IMR-90 (cell line): ENCODE measurements around the gene TNS3. TPM values are rescaled to one million over a fixed set of nuclear protein-coding genes. Genes with fewer than 3 reads are reported as not detected.

Source experiments
- ATAC-seq: fragments of 200-7000 bp; cut with Tn5 transposase; 2 replicates; pipeline ENCODE4 v1.9.1; 2020; ENCODE audit warnings: low read depth, mild to moderate bottlenecking, moderate library complexity
- BruUV-seq: library from RNA; stranded (reverse); fragments of 400-500 nt; replicated peaks from 2 replicates; lab custom pipeline; 2021; lab: Mats Ljungman, UMichigan
- CTCF ChIA-PET: fragments of 300-600 bp; formaldehyde crosslinking; extraction: SDS; loops from one replicate; lab custom pipeline; 2021; ENCODE audit warnings: antibody characterized with exemption; lab: Yijun Ruan, JAX
- POLR2A ChIA-PET: fragments of 300-600 bp; sonication (Branson Sonifier 250); formaldehyde crosslinking; loops from one replicate; lab custom pipeline; 2022; ENCODE audit warnings: antibody characterized with exemption; ENCODE audit not compliant: unreplicated experiment; lab: Charles Lee
- DNase-seq: peaks from one replicate; pipeline ENCODE4 v3.0.0; 2013
- H2AFZ ChIP-seq: replicated peaks from 2 replicates; pipeline ENCODE3; 2013; ENCODE audit warnings: low read length, mild to moderate bottlenecking; ENCODE audit not compliant: poor library complexity
- H2AK5ac ChIP-seq: 2 replicates; pipeline ENCODE4 v1.6.1; 2013; ENCODE audit warnings: low read depth, low read length, inconsistent platforms
- H2AK9ac ChIP-seq: replicated peaks from 2 replicates; pipeline ENCODE3; 2013; ENCODE audit warnings: mild to moderate bottlenecking, low read depth, low read length, moderate library complexity; ENCODE audit not compliant: poor library complexity
- H2BK120ac ChIP-seq: 2 replicates; pipeline ENCODE4 v1.6.1; 2013; ENCODE audit warnings: low read depth, low read length, inconsistent platforms
- H2BK15ac ChIP-seq: 3 replicates; pipeline ENCODE4 v1.6.1; 2013; ENCODE audit warnings: low read depth, low read length, inconsistent platforms
- H2BK20ac ChIP-seq: 2 replicates; pipeline ENCODE4 v1.6.1; 2013; ENCODE audit warnings: low read depth, mild to moderate bottlenecking, inconsistent platforms, low read length, moderate library complexity
- H2BK5ac ChIP-seq: 2 replicates; pipeline ENCODE4 v1.6.1; 2013; ENCODE audit warnings: mild to moderate bottlenecking, low read depth, low read length, inconsistent platforms; ENCODE audit not compliant: poor library complexity, severe bottlenecking
- H3K14ac ChIP-seq: replicated peaks from 2 replicates; pipeline ENCODE4 v1.6.1; 2013; ENCODE audit warnings: low read depth, low read length, inconsistent platforms
- H3K18ac ChIP-seq: 2 replicates; pipeline ENCODE4 v1.6.1; 2013; ENCODE audit warnings: low read depth, low read length, control low read depth
- H3K23ac ChIP-seq: 2 replicates; pipeline ENCODE4 v1.6.1; 2013; ENCODE audit warnings: low read depth, low read length, inconsistent platforms
- H3K27ac ChIP-seq: 2 replicates; pipeline ENCODE4 v1.5.1; 2013; ENCODE audit warnings: mild to moderate bottlenecking, control low read depth, low read length; ENCODE audit not compliant: insufficient read depth
- H3K27me3 ChIP-seq: 2 replicates; pipeline ENCODE4 v1.6.1; 2013; ENCODE audit warnings: low read length; ENCODE audit not compliant: control insufficient read depth, insufficient read depth
- H3K36me3 ChIP-seq: 2 replicates; pipeline ENCODE4 v1.6.1; 2013; ENCODE audit warnings: low read length, mixed read lengths; ENCODE audit not compliant: control insufficient read depth, insufficient read depth
- H3K4ac ChIP-seq: 2 replicates; pipeline ENCODE4 v1.6.1; 2013; ENCODE audit warnings: low read depth, low read length, inconsistent platforms
- H3K4me1 ChIP-seq: 2 replicates; pipeline ENCODE4 v1.6.1; 2013; ENCODE audit warnings: low read length, mixed read lengths; ENCODE audit not compliant: control insufficient read depth, insufficient read depth
- H3K4me2 ChIP-seq: 2 replicates; pipeline ENCODE4 v1.6.1; 2013; ENCODE audit warnings: low read depth, mild to moderate bottlenecking, control low read depth, low read length, moderate library complexity
- H3K4me3 ChIP-seq: 2 replicates; pipeline ENCODE4 v1.5.1; 2013; ENCODE audit warnings: low read depth, mild to moderate bottlenecking, control low read depth, low read length, moderate library complexity; ENCODE audit not compliant: insufficient read depth
- H3K56ac ChIP-seq: 2 replicates; pipeline ENCODE4 v1.6.1; 2013; ENCODE audit warnings: low read length, inconsistent platforms; ENCODE audit not compliant: insufficient read depth; ENCODE audit errors: extremely low read depth
- H3K79me1 ChIP-seq, 2 experiments: 2 replicates each; pipeline ENCODE4 v1.6.1; 2013; ENCODE audit warnings: low read length in 2 of 2, inconsistent platforms in 1 of 2, low read depth in 1 of 2
- H3K9ac ChIP-seq: 2 replicates; pipeline ENCODE4 v1.6.1; 2013; ENCODE audit warnings: low read depth, low read length, control low read depth
- H3K9me1 ChIP-seq: 2 replicates; pipeline ENCODE4 v1.6.1; 2013; ENCODE audit warnings: low read length, inconsistent platforms; ENCODE audit not compliant: insufficient read depth
- H3K9me3 ChIP-seq: 2 replicates; pipeline ENCODE4 v1.6.1; 2013; ENCODE audit warnings: low read length; ENCODE audit not compliant: control insufficient read depth, insufficient read depth
- H4K20me1 ChIP-seq: 2 replicates; pipeline ENCODE4 v1.6.1; 2013; ENCODE audit warnings: low read length, inconsistent platforms; ENCODE audit not compliant: insufficient read depth
- H4K5ac ChIP-seq: 2 replicates; pipeline ENCODE4 v1.6.1; 2013; ENCODE audit warnings: mild to moderate bottlenecking, low read depth, low read length, control low read depth
- H4K8ac ChIP-seq, 2 experiments: 2 replicates each; pipeline ENCODE4 v1.6.1; 2013; ENCODE audit warnings: low read depth in 2 of 2, low read length in 2 of 2, control low read depth in 1 of 2, inconsistent platforms in 1 of 2
- H4K91ac ChIP-seq: 2 replicates; pipeline ENCODE4 v1.6.1; 2013; ENCODE audit warnings: low read depth, low read length, inconsistent platforms; ENCODE audit not compliant: insufficient read depth
- MAZ ChIP-seq: IDR thresholded peaks from 2 replicates; pipeline ENCODE4 v1.6.1; 2012; ENCODE audit warnings: low read depth, mild to moderate bottlenecking, low read length, improper control_type of control experiment, moderate library complexity, borderline replicate concordance
- WGBS, 2 experiments: methylation state at CpG; one replicate each; pipeline versions ENCODE4 v1.1.5 to v1.1.7; 2013; ENCODE audit warnings: missing lambda C conversion rate in 2 of 2; ENCODE audit not compliant: insufficient read length in 1 of 2; ENCODE audit errors: extremely low coverage in 2 of 2; 5-methylcytosine and 5-hydroxymethylcytosine counted together
- dilution Hi-C: fragments of 300-500 bp; cut with HindIII; formaldehyde crosslinking; loops from one replicate; pipeline ENCODE4 v1.14.3; 2018; ENCODE audit warnings: low sequenced_read_pairs; ENCODE audit not compliant: unreplicated experiment
- in situ Hi-C: fragments of 300-500 bp; cut with MboI; formaldehyde crosslinking; loops from 3 replicates; pipeline ENCODE4 v1.14.3; 2019; ENCODE audit warnings: low sequenced_read_pairs, inconsistent platforms, mixed read lengths
- intact Hi-C: fragments of 100-400 bp; cut with micrococcal nuclease; formaldehyde crosslinking; loops from 2 replicates; pipeline ENCODE4 v1.10.0; 2022
- polyA plus RNA-seq, 3 experiments: library from polyadenylated mRNA; depleted of rRNA; stranded (reverse); fragments of >200 nt; gene quantifications; 2 replicates each; pipeline ENCODE4 v1.2.3, GENCODE V29; 2012; ENCODE audit warnings: low replicate concordance in 1 of 3
- total RNA-seq: library from RNA; depleted of rRNA; stranded (reverse); fragments of >200 nt; gene quantifications from 2 replicates; pipeline ENCODE4 v1.2.3, GENCODE V29; 2012

Gene TNS3
- total and polyA plus RNA-seq, 2 of the 4 experiments (the other 2 are of a cell fraction) = 64.3 to 79.2 TPM

DNA sequence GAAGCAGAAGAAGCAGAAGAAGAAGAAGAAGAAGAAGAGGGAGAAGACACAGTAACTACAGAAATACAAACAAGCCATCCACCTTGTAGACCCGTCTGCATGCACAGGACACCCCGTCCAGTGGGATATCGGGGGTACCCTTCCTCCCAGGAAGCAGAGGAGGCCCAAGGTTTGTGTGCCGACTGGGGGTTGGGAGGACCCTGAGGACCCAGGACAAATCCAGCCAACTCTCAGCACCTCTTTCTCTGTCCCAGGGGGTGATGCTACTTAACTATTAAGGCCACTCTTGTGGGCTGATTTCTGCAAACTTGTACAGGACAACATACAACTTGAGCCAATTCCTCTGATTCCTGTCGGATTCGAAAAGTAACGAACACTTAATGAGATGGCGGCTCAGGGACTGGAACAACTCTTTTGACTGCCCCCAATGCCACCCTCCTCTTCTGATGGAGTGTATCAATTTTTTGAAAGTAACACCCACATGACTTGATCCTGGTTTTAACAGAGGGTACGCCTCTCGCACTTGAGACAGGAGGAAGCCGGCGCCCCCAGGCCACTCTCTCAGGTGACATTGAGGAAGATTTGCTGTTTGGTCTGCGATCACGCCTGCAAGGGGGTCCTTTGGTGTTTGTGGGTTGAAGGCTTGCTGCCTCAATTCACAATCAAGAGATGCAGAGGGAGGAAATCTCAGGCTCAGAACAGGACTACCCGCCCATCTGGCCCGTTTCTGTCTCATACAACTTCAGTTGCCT lies 192.6 kb downstream of the TNS3 start:
- DNase-seq (no peak), ATAC-seq (no peak)
- in situ Hi-C loops (no loop called here), dilution Hi-C loops (no loop called here), intact Hi-C loops (no loop called here)
- CTCF ChIA-PET = no interaction called here
- no peaks in the 10 kb centered on the region for H3K27me3 ChIP-seq
- no peaks in the 10 kb centered on the region for H3K9me3 ChIP-seq
- H4K91ac ChIP-seq = no peak overlapping the region
- H3K56ac ChIP-seq = no peak overlapping the region
- no peak overlapping the region for H3K4ac ChIP-seq
- no peak overlapping the region for H2AFZ ChIP-seq
- no peak overlapping the region for H3K27ac ChIP-seq
- H2AK5ac ChIP-seq = no peak overlapping the region
- H3K4me3 ChIP-seq = no peak overlapping the region
- H2BK15ac ChIP-seq = no peak overlapping the region
- H3K23ac ChIP-seq = no peak overlapping the region
- H2BK120ac ChIP-seq = no peak overlapping the region
- no peak overlapping the region for H3K18ac ChIP-seq
- H3K4me1 ChIP-seq = peaks cover 6% of the 10 kb centered on the region; the same call in 1 of the 2 replicates
- no peak for TF ChIP-seq MAZ
- no TSS peak for BruUV-seq
- no peak overlapping the region for H2BK20ac ChIP-seq
- H4K20me1 ChIP-seq = peaks cover 39% of the 10 kb centered on the region
- H4K8ac ChIP-seq = no peak overlapping the region
- H4K5ac ChIP-seq = no peak overlapping the region
- H2AK9ac ChIP-seq = no peak overlapping the region
- peaks cover 13 to 83% of the 10 kb centered on the region in 2 experiments for H3K79me1 ChIP-seq
- no peak overlapping the region for H2BK5ac ChIP-seq
- H3K9ac ChIP-seq = no peak overlapping the region
- no peak overlapping the region for H3K4me2 ChIP-seq
- peaks cover 18% of the 10 kb centered on the region for H3K9me1 ChIP-seq
- POLR2A ChIA-PET = no interaction called here
- WGBS, 2 experiments = 92% methylated on average over 3 of the region's 16 CpGs; no CpG with 5 or more reads in 1 of the 2 experiments
- no peak overlapping the region for H3K14ac ChIP-seq
- peaks cover 60% of the 10 kb centered on the region for H3K36me3 ChIP-seq
